Subcutaneous adipose tissue (tissue), 4 donors: ENCODE data around the gene LIX1. TPM values are rescaled to one million over a fixed set of nuclear protein-coding genes. Genes with fewer than 3 reads are reported as not detected.

Experiments
- CTCF ChIP-seq: fragments of 450-650 bp; IDR thresholded peaks from one replicate; pipeline ENCODE4 v1.5.1; 2016; ENCODE audit warnings: low read depth, mild to moderate bottlenecking, control low read depth, antibody characterized with exemption, moderate library complexity
- small RNA-seq: library from RNA; depleted of rRNA; stranded (forward); fragments of <200 nt; gene quantifications from one replicate; pipeline ENCODE3, GENCODE V24; 2016
- total RNA-seq, 4 donors: library from RNA; depleted of rRNA; stranded (reverse); fragments of >200 nt; gene quantifications; one replicate each; pipeline ENCODE4 v1.1.0, GENCODE V29; 2016

LIX1 gene
- total RNA-seq, 4 donors from 2014 or later, result not detected

- TF ChIP-seq CTCF, result no peak
These were observed 99.4 kb downstream of the LIX1 start for GRCh38 chr5:97042996-97043395.

Small RNA genes lying within 50 kb of the gene (small RNA-seq; reads per million reads assigned to genes)
- gene RNU1-73P, result not detected

Other genes with a start within 250 kb of the LIX1 start
- 100 to 1,000 TPM in 2 of 4 donors, 10 to 100 TPM in 2; 74.0 to 135 (median 94.5) TPM for gene LNPEP, start 206.5 kb downstream of the LIX1 start, total RNA-seq
- gene RIOK2, start 40.6 kb upstream of the LIX1 start, total RNA-seq, result 10 to 100 TPM in 3 of 4 donors, 1 to 10 TPM in 1; 9.6 to 25.1 (median 13.6) TPM